NCI-H1105 treated with DMSO at 0.1 percent for 48 hours (cell line): ENCODE measurements around the gene EDN2.

Experiments
- DNase-seq: peaks from one replicate; lab custom pipeline; 2025; lab: John Stamatoyannopoulos, UW

The EDN2 gene

DNA sequence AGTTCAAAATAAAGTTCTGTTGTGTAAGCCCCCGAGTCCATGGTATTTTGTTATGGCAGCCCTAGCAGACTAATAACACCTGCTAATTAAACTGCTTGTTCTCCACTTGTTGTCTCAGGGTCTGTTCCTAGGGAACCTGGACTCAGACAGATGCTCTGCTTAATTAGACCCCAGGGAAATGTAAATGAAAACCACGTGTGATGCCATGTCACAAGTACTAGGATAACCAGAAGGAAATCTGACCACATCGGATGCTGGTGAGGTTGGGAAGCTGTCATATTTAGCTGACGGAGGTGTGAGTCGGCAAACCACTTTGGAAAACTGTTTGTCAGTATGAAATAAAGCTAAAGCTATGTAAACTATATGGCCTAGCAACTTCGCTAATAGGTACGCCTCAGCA is 19.6 kb downstream of the EDN2 start:
- peak; percentile 76 for DNase-seq

DNA sequence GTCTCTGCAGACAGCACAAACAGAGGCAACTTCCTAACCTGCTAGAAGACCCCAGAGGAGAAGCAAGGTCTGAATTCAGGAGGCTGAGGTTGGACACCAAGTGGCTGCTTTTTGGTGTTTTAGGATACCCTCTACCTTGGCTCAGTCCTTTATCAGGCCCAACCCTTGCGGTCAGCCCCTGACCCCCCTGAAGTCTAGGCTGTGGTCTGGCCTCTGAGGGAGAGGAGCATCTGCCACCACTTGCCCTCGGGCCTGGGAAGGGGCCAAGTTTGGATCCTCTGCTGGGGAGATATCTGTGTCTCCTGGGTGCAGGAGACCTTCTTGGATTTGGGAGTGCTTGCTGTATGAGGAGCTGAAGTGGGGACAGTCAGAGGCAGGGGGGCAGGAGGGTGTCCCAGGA is 21.0 kb downstream of the EDN2 start:
- DNase-seq: no peak

DNA sequence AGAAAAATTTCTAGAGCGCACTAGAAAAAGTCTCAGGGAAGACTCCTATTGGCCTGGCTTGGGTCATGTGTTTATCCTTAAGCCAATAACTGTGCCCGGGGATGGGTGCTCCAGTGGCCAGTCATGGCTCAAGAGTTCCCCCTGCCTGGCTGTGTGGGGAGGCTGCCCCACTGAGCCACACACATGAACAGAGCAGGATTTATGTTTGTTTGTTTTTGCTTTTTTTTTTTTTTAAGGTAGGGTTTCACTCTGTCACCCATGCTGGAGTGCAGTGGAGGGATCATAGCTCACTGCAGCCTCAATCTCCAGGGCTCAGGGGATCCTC is 21.8 kb downstream of the EDN2 start:
- no peak for DNase-seq

DNA sequence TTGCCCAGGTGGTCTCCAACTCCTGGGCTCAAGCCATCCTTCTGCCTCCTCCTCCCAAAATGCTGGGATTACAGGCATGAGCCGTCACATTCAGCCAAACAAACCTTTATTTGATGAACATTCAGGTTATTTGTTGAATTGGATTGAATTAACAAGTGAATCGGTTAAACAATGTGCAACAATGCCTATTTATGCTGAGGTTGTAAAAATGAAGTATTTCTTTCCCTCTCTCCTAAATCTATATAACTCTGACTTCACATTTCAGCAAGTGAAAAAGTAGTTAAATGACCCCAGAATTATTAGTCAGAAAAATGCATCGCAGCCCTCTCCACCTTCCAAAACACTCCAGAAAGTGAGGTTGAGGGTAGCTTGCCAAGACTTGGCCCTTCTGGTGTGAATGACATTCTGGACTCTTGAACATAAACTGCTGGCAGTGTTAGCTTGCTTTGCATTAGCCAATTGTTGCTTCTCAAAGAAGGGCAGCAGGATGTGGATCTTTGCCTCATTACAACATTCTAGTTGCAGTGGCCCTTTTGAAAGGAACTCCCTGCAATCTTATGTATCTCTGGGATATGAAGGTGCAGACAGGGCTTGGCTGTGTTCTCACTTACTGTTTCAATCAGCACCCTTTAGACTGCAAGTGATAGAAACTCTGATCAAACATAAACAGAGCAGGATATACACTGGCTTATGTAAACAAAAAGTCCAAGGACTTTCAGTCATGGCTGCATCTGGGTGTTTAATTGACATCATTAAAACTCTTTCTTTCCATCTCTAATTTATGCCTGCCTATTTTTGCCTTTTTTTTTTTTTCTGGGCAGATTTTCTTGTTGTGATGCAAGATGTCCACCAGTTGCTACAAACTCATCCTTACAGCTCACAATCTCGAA is 22.4 kb downstream of the EDN2 start:
- peak; percentile 65 for DNase-seq

DNA sequence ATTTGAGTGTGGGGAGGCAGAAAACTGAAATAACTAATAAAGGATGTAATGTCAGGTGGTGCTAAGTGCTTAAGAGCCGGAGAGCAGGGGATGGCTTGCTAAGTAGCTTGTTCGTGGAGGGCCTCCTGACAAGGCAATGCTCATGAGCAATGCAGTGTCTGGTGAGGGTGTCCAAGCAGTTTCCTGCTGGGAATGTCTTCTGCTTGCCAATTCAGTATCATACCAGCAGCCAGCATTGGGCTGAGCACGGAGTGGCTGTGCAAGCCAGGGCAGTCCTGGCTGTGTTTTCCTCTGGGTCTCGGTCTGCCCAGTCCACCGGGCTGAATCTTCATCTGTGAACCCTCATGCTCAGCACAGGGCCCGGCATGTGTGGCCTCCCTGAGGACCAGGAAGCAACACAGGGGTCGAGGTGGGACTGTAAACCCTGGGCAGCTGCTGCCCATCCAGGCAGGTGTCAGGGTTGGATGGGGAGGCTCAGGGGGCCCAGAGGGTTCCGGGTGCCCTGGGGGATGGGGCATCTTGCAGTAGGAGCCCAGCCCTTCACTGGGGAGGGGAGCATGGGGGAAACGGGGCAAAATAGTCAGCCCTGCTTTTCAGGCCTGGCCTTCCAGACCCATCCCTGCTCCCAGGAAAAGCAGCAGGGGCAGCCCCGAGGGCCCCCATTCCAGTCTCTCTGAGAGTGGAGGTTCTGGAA is 27.5 kb downstream of the EDN2 start:
- no peak for DNase-seq

DNA sequence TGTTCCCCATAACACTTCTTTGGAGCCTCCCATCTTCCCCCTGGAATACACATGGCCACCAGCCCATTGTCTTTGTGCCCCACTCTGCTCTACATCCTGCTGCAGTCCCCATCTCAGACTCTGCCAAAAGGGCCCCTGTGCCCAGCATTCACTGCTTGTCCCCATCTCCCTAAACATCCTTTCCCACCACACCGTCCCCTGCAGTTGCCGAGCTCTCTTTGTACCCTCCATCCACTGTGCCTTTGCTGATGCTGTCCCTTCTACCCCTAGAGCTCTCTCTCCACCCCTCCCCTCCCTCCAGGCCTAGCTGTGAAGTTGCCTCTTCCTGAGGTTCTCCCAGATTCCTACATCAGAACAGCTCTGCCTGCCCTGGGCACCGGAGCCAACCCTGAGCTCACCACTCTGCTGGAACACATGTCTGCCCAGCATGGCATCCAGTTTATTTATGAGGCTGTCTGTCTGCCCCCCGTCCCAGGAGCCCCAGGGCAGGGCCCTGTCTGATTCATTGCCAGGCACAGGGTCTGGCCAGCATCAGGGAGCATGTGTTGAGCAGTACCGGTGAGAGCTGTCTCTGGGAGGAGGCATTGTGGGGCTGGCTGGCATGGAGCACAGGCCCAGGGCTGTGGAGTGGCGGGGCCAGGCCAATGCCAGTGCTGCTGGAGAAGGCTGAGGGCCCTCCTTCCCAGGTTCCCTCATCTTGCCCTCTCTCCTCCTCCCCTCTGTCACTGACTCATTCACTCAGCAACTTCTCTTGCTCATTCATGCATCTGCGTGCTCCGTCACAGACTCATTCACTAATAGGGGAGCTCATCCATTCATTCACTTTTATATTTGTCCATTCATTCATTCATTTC is 28.8 kb downstream of the EDN2 start:
- DNase-seq: no peak

DNA sequence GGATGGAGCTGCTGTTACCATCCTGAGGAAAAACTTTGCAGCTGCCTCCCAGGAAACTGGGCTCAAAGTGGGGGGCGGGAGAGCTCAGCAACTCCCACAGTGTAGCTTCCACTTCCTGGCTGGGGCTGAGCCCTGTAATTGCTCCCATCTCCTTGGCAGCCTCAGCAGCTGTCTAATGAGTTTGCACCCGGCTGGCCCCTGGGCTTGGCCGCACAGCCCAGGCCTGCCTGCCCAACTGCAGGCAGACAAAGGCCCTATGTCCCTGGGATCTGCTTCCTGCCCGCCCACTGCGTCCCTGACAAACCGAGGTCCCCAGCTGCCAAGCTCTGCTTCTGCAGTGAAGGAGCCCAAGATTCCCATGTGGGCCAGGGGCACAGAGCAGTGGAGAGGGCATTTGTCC is 30.1 kb downstream of the EDN2 start:
- no peak for DNase-seq

DNA sequence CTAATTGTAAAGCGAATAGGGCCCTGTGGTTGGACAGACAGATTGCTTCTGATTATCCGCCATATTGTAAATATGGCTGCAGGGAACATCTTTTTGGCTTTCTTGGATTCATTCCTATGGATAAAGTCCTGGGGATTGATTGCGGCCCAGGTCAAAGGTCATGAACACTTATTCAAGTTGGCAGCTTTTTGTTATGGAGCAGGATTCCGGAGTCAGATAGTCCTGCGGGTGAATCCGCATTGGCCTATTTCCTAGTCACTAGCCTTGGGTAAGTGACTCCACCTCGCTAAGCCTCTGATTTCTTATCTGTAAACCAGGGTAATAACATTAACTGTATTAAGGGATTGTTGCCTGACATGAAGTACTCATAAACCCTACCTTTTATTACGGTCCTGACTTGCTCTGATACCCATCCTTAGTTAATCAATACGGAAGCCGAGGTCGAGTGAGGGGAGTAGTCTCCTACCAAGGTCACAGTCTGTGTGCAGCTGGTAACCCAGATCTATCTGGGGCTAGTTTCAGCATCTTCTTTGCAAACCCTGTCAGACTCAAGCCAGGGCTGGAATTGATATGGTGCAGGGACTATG is 31.7 kb downstream of the EDN2 start:
- no peak for DNase-seq

DNA sequence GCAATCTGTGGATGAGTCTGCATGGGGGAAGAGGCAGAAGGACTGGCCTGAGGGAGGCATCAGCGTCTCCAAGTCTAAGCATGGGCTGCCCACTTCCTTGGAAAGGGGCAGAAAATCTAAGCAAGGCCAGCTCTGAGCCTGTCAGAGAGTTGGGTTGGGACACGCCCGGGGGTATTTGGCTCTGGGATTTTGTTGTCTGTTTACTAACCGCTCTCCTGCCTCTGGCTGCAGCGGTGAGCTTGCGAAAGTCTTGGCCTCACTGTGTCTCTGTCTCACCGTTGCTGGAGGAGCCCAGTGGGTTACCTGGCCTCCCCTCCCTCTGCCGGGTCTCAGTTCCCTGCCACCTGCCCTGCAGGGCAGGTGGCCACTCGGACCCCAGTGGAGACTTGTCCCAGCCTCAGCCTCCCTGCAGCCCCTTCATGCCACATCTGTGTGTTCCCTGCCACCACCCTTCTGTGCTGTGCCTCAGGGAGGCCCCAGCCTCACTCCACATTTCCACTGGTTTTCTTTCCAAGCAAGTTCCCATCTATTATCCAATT is 33.7 kb downstream of the EDN2 start:
- DNase-seq: no peak

DNA sequence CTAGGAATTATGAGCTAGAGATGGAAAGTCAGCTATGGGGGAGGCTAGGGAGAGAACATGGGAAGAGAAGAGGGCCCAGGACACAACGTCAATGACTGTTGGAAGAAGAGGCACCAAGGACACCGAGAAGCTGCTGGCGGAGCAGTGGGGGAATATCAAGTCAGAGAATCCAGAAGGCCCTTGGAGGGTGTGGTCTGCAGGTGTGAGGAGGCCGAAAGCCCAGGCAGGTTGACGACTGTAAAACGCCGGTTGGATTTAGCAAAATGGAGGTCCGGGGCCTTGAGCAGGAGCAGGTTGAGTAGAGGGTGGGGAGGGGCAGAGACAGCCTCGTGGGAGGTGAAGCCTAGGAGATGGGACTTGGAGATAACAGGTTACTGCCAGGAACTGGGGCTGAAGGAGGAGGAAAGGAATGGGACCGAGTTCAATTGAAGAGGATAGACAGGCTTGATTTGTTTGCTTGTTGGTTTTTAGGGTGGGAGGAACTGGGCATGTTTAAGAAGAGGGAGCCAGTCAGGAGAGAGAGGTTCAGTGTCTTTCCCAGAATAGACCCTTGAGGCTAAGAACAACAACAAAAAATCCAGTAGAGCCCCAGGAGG is 35.1 kb downstream of the EDN2 start:
- DNase-seq: no peak

DNA sequence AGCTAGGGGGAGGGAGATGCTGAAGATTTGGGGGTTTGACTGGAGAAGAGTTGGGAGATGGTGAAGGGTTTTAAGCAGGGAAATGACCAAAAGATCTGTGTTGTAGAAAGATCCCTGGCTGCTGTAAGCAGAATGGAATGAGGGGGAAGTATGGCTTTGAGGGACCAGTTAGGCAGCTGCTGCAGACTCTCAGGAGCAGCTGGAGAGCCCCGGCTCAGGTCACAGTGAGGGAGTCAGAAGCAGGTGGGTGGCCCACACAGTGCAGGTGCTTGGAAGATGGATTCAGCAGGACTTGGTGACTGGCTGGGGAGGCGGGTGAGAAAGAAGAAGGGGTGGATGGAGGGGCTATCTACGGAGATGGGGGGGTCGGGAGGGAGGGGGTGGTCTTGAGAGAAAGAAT is 35.7 kb downstream of the EDN2 start:
- DNase-seq: peak; percentile 23

DNA sequence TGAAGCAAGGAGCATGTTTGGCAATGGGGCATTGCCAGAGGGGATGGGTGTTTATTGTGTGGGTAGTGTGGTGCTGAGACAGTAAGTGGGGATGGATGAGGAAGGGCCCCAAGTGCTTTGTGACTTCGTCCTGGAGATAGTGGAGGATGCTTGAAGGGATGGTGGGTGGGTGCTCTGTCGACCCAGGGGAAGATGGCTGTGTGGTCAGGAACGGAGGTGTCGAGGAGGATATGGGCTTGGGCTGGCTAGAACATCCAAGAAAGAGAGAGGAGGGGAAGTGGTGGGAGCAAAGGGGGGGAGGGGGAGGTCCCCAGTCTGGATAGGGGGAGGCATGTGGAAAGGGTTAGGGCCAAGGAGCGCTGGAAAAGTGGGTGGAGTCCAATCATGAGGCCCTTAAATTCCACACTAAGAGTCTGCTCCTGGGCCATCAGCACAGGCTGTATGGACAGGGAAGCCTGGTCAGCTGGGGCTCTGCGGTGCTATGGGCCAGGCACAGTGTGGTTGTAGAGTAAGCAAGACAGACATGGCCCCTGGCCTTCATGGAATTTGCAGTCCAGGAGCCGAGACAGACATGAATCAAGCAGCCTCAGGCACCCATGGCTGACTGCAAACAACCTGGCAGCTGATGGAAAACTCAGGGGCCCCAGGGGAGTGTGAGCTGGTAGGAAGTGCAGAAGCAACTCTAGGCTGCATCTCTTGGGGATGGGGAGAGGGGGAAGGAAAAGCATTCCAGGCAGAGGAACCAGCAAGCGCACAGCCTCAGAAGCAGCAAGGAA is 36.3 kb downstream of the EDN2 start:
- no peak for DNase-seq

DNA sequence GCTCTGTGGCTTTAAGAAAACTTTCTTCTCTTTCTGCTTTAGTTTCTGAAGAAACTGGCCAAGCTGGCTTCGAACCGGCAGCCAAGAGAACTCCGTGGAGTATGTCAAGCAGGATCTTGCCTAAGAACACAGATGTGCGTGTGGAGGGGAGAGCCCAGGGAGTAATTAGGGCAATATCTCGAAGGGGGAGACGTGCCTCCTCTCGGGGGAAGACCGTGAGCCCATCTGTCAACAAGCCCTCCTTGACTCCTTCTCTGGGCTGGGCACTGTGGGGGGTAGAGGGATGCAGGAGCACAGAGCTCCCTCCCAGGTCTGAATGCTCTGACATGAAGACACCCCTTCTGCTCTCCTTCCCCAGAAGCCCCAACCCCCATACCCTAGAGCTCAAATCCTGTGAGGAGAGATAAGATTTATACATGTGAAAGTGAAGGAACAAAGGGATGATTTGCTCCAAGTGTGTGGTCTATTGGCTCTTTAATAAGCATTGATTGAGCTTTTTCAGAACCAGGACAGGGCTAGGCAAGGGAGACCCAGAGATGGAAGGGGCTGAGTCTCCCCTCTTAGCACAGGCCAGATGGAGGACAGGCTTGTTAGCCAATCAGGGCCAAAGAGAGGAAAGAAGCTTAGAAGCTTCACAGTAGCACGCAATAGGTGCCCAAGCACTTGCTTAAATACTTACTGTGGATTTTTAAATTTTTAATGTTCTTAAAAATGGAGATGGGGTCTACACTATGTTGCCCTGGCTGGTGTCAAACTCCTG is 37.5 kb downstream of the EDN2 start:
- DNase-seq: no peak

DNA sequence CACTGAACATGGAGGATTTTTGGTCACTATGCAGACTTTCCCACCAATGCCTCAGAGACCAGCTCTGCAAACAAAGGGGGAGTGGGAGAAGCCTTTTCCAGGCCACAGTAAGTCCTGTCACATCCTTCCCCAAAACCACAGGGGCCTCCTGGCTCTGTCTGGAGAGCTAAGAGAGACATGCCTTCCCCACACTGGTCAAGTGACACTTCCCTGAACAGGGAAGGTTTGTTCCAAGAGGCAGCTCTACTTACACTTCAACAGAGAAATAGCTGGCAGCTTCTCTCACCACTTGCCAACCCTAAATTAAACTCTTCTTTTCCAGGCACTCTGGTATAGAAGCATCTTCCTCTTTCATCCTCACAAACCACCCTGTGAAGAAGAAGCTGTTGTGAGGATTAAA is 39.7 kb downstream of the EDN2 start:
- no peak for DNase-seq

DNA sequence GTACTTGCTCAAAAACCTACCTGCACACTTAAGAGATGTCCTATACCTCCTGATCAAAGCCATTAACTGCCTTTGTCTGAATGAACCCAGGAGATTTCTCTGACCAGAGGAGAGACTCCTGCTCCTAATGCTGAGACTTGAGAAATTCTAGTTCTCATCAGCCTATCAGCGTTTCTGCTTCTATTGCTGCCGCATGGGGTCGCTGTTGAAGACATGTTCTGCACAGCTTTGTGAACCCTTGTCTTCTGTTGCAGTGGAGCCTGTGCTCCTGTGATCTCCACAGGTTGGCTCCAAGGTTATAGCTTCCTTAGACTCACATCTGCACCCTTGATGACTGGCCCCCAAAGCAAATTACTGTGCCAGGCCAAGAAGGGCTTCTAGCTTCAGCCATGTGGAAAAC is 40.2 kb downstream of the EDN2 start:
- no peak for DNase-seq

DNA sequence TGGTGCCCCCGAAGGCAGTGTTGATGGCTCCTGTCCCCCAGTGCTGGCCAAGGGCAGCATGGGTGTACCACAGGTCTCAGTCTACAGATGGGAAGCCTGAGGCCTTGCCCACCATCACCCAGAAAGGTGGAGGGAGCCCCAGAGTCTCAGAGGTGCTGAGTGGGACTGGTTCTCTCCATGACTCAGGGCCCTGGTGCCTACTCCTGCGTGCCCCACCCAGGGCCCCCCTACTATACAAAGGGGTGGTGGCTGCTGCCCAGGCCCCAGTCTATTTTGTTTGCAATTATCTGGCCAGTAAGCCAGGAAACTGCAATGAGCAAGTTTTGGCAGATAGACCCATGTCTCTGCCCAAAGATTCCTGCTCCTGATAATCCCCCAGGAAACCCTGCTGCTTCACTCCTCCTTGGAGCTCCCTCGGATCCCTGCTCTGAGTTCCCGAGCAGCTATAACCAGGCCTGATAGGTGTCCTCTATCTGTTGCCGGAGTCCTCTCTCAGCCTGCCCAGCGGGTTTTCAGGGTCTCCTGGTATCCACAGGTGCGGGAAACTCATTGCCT is 41.7 kb downstream of the EDN2 start:
- DNase-seq: no peak

DNA sequence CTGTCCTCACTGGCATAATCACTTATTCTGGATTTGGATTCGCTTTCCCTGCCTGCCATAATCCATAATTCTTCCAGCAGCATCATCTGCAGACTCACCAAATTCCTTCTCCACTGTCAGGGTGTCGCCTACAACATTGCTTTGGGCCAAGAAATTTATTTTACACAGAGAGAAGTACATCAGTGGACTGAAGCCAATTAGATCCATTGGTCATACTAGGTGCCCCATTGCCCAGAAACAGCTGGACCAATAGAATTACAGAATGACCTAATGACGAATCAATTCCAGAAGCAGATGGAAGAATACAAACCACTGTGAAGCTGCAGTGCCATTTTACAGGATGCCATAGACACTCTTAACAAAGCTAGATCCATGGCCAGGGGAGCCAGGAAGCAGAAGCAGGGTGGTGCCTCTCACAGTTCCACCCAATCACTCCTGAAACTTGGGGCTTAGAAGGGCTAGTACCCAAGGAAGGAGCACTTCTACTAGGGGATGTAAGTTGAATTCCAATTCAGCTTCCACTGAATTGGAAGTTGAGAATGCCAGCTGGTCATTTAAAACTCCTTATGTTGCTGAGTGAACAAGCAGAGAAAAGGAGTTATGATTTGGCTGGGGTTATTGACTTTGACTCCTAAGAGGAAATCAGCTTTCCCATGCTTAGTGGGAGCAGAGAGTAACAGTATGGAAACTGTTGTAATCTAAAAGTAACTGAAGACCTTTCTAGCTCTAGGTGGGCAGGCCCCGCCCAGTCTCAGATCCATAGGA is 44.0 kb downstream of the EDN2 start:
- DNase-seq: no peak

DNA sequence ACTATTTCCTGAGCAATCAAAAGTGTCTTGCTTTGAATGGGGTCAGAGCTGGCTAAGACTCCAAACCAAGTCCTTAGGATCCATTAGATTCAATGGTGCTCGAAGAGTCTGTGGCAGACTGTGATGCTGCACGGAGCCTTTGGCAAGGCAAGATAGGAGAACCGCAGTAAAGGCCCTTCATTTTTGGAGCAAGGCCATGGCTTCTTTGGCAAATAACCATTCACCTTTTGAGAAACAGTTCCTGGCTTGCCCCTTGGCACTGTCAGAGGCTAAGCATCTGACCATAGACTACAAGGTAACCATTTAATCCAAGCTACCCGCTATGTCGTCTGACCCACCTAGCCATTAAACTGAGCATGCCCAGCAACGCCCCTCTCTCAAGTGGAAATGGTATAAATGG is 45.2 kb downstream of the EDN2 start:
- DNase-seq: peak; percentile 74

DNA sequence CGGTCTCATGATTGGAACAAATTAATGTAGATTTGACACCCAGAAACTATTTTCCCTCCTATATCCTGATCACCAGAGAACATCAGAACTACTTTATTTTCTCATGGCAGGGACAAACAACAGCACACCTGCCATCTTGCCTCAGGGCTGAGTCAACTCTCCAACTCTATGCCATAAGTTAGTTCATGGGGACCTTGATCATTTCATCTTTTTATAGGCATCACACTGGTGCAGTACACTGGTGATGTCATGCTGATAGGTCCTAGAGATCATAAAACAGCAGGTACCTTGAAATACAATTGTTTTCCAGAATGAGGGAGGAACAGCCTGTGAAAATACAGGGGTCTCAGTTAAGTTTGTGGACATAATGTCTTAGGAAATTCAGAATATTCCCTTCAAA is 45.8 kb downstream of the EDN2 start:
- no peak for DNase-seq
